DOHH2 (cell line): ENCODE data around the gene EOLA2.

ENCODE experiments used
- CTCF ChIP-seq: fragments of 200-600 bp; sonication (generic); IDR thresholded peaks from one replicate; pipeline ENCODE4 v1.5.1; 2014; ENCODE audit warnings: antibody characterized with exemption, mild to moderate bottlenecking, low read depth, low read length; ENCODE audit not compliant: poor library complexity, severe bottlenecking
- EZH2phosphoT487 ChIP-seq: fragments of 200-600 bp; sonication (generic); IDR thresholded peaks from 2 replicates; pipeline ENCODE4 v1.6.1; 2017; ENCODE audit warnings: borderline replicate concordance, mild to moderate bottlenecking, antibody characterized with exemption, low read length, moderate library complexity, mixed read lengths

DNA sequence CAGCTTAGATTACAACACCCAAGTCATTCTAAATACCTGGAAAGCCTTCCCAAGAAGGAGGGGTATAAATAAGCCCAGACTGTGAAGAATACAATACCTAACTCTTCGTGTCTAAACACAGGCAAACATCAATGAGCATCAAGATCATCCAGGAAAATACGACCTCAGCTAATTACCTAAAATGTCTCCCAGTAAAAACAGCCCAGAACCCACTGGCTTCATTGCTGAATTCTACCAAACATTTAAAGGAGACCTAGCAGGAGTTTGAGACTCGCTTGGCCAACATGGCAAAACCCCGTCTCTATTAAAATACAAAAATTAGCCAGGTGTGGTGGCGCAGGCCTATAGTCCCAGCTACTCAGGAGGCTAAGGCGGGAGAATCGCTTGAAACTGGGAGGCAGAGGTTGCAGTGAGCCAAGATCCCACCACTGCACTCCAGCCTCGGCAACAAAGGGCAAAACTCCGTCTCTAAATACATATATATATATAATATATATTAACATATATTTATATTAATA, 28.1 kb downstream of the EOLA2 start:
- TF ChIP-seq CTCF (no peak), EZH2phosphoT487 (no peak)
